Ishikawa (cell line): ENCODE results near the gene RNASEH2B.

ENCODE experiments used
- CEBPB ChIP-seq: IDR thresholded peaks from 2 replicates; pipeline ENCODE4 v1.6.1; 2012
- CREB1 ChIP-seq: IDR thresholded peaks from 2 replicates; pipeline ENCODE4 v1.6.1; 2012; ENCODE audit warnings: low read depth
- EGR1 ChIP-seq: IDR thresholded peaks from 2 replicates; pipeline ENCODE4 v1.6.1; 2012
- EP300 ChIP-seq: IDR thresholded peaks from 2 replicates; pipeline ENCODE4 v1.6.1; 2012; ENCODE audit warnings: borderline replicate concordance
- FOXM1 ChIP-seq: IDR thresholded peaks from 2 replicates; pipeline ENCODE4 v1.6.1; 2012; ENCODE audit warnings: low read depth, borderline replicate concordance
- NFIC ChIP-seq: IDR thresholded peaks from 2 replicates; pipeline ENCODE4 v1.6.1; 2012
- RAD21 ChIP-seq: IDR thresholded peaks from 2 replicates; pipeline ENCODE4 v1.6.1; 2012; ENCODE audit warnings: low read depth
- TAF1 ChIP-seq: IDR thresholded peaks from 2 replicates; pipeline ENCODE4 v1.6.1; 2012; ENCODE audit warnings: low read depth, mild to moderate bottlenecking
- TCF12 ChIP-seq: IDR thresholded peaks from 2 replicates; pipeline ENCODE4 v1.6.1; 2012; ENCODE audit warnings: low read depth
- TEAD4 ChIP-seq: IDR thresholded peaks from 2 replicates; pipeline ENCODE4 v1.6.1; 2012
- YY1 ChIP-seq: IDR thresholded peaks from 2 replicates; pipeline ENCODE4 v1.6.1; 2012; ENCODE audit warnings: low read depth
- ZBTB7A ChIP-seq: IDR thresholded peaks from 2 replicates; pipeline ENCODE4 v1.6.1; 2012; ENCODE audit warnings: low read depth
- TF ChIP-seq, protein P1 (sequence below): IDR thresholded peaks from 2 replicates; pipeline ENCODE4 v1.6.1; 2012; ENCODE audit warnings: low read depth, mild to moderate bottlenecking
- TF ChIP-seq, protein P2 (sequence below): IDR thresholded peaks from 2 replicates; pipeline ENCODE4 v1.6.1; 2012
- TF ChIP-seq, protein P3 (sequence below): IDR thresholded peaks from 2 replicates; pipeline ENCODE4 v1.6.1; 2012

Gene RNASEH2B

DNA sequence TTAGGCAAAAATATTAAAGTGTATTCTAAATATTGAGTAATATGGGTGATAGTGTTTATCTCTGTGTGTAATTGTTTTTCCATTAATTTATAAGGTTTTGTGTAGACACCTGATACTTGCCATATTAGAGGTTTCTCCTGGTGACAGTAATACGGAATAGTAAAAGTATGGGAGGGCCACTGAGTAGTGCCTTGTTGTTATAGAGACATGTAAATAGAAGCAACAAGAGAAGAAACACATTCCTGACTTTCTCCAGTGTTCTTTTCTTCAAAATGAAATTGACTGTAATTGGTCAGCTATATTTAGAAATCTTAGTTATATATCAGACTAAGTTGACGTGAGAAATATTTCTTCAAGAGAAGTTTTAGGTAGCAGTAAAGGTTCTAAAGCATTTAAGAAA is 18.5 kb downstream of the RNASEH2B start:
- TF ChIP-seq YY1 (no peak), FOXM1 (no peak), EP300 (no peak), RAD21 (no peak), TEAD4 (no peak), TAF1 (no peak), NFIC (no peak), CEBPB (no peak)

DNA sequence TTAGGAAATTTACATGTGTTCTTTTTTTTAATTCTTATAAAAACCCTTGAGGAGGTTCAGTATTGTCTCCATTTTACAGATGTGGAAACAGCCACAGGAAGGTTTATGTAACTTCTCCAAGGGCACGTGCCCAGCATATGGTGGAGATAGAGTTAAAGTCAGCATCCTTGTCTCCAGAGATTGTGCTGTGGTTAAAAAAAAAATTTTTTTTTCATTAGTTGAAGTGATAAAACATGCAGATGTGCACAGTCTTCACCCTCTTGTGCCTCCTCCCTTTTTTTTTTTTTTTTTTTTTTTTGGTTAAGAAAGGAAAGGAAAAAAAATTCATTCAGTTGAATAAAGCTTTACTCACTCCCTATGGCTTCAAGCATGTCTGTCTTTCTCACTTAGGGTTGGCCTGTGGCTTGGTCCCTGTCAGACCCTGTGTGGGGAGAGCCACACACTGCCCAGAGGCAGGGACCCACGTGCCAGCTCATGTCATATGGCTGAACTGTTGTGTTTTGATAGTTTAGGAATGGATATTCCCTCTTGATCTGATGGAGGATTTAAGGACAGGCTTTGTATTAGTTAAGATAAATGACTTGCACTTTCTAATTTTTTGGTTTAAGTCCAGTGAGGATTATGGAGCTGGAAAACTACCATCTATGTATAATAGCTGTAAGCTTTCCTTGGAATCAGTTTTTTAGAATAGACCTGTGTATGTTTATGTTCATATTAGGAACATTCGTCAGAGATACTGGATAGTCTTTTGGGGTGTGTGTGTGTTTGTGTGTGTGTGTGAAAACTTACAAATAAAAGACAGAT is 19.3 kb downstream of the RNASEH2B start:
- TF ChIP-seq FOXM1 (no peak), NFIC (no peak), EP300 (no peak), CEBPB (no peak), CREB1 (no peak), ZBTB7A (no peak), YY1 (no peak)
- TF ChIP-seq, protein P1, sequence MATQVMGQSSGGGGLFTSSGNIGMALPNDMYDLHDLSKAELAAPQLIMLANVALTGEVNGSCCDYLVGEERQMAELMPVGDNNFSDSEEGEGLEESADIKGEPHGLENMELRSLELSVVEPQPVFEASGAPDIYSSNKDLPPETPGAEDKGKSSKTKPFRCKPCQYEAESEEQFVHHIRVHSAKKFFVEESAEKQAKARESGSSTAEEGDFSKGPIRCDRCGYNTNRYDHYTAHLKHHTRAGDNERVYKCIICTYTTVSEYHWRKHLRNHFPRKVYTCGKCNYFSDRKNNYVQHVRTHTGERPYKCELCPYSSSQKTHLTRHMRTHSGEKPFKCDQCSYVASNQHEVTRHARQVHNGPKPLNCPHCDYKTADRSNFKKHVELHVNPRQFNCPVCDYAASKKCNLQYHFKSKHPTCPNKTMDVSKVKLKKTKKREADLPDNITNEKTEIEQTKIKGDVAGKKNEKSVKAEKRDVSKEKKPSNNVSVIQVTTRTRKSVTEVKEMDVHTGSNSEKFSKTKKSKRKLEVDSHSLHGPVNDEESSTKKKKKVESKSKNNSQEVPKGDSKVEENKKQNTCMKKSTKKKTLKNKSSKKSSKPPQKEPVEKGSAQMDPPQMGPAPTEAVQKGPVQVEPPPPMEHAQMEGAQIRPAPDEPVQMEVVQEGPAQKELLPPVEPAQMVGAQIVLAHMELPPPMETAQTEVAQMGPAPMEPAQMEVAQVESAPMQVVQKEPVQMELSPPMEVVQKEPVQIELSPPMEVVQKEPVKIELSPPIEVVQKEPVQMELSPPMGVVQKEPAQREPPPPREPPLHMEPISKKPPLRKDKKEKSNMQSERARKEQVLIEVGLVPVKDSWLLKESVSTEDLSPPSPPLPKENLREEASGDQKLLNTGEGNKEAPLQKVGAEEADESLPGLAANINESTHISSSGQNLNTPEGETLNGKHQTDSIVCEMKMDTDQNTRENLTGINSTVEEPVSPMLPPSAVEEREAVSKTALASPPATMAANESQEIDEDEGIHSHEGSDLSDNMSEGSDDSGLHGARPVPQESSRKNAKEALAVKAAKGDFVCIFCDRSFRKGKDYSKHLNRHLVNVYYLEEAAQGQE, result no peak

DNA sequence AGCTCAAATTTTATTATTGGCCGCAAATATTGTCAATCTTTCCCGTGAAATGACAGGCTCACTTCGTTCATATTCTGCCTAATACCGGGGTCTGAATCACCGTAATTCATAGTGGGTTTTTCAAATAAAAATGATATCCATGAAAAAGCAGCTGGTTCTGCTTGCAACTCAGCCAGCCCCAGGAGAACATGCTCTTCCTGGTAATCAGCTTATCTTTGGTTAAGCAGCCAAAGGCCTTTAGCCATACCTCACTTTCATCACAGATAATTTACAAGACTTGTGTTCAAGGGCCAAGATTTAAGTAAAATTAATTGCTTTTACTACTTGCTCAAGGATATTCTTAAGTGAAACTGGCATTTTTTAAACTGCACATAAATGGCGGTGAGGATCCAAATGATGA is 22.5 kb downstream of the RNASEH2B start:
- TF ChIP-seq, protein P2, sequence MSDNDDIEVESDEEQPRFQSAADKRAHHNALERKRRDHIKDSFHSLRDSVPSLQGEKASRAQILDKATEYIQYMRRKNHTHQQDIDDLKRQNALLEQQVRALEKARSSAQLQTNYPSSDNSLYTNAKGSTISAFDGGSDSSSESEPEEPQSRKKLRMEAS, result no peak
- TF ChIP-seq NFIC, result no peak
- TF ChIP-seq, protein P3, sequence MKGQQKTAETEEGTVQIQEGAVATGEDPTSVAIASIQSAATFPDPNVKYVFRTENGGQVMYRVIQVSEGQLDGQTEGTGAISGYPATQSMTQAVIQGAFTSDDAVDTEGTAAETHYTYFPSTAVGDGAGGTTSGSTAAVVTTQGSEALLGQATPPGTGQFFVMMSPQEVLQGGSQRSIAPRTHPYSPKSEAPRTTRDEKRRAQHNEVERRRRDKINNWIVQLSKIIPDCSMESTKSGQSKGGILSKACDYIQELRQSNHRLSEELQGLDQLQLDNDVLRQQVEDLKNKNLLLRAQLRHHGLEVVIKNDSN, result no peak

DNA sequence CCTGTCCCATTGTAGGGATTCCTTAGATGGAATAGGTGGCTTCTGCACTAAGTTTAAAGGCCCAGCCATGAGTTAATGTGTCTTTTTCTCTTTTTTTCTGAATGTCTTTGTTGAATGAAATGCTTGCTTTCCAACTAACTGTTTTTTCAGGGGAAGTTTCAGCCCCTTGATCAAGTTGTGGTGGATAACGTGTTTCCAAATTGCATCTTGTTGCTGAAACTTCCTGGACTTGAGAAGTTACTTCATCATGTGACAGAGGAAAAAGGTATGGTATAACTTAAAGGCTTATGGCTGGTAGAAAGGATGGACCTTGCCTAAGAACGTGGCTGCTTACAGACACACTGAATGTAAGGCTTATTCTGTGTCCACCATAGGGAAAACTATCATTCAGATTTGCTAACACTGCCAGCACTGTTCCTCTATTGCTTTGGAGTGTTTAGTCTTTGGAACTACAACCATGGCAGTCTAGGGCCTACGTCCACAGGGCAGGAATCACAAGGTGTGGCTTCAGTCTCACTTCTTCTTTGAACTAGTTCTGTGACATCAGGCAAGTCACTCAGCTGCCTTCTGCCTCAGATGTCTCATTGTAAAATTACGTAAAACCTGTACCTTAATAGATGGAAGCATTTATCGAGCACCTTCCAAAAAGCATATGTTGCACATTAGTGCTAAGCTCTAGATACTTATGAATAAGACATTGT is 25.3 kb downstream of the RNASEH2B start:
- no peak for TF ChIP-seq RAD21
- no peak for TF ChIP-seq CEBPB
- TF ChIP-seq TEAD4, result no peak
- TF ChIP-seq NFIC, result no peak
- TF ChIP-seq EGR1, result no peak
- TF ChIP-seq, protein P1, result no peak
- TF ChIP-seq FOXM1, result no peak
- TF ChIP-seq TCF12, result no peak
- no peak for TF ChIP-seq EP300
- TF ChIP-seq, protein P3, result no peak
- TF ChIP-seq YY1, result no peak
- TF ChIP-seq TAF1, result no peak
- TF ChIP-seq, protein P2, result no peak
- TF ChIP-seq ZBTB7A, result no peak
- TF ChIP-seq CREB1, result no peak

DNA sequence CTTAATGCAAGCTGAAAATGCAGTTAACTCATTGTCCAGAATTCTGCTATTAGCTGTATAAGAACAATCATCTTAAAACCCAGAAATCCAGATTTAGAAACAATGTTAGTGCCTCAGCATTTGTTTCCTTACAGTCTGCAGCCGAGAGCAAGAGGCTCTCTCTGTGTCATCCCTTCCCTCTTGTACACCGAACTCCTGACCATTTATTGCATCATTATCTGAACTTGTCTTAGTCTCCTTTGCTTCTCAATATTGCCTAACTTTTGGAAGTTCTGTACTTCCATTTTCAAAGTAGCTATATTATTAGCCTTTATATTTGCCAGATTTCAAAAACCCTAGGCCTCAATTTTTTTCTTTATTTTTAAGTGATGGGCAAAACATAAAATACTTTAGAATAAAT is 27.1 kb downstream of the RNASEH2B start:
- TF ChIP-seq FOXM1 (no peak), EGR1 (no peak), ZBTB7A (no peak), TCF12 (no peak), YY1 (no peak), RAD21 (no peak), NFIC (no peak), CREB1 (no peak), EP300 (no peak), TEAD4 (no peak), TAF1 (no peak), CEBPB (no peak)
- TF ChIP-seq, protein P3, result no peak
- TF ChIP-seq, protein P2, result no peak
- TF ChIP-seq, protein P1, result no peak
